ENCODE results near the gene FHIT.

FHIT gene

DNA sequence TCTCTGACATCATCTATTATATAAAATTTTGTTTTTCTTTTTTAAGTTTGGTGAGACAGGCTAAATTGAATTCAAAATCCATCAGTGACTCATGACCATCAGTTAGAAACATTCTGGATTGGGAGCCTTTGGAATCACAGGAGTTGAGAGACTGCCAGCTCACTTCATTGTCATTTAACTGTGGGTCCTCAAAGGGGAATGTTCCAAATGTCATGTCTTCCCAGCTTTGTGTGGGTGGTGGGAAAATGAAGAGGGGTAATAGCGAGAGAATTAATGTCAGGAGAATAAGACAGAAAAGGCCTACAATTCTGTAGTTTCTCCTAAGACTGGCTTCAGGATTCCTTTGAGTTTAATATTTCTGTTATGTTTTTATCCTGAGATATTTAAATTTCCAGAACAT lies 1051.9 kb downstream of the FHIT start:
- in situ Hi-C loops (cut with MboI; ENCODE audit: low sequenced_read_pairs), result no loop called here

DNA sequence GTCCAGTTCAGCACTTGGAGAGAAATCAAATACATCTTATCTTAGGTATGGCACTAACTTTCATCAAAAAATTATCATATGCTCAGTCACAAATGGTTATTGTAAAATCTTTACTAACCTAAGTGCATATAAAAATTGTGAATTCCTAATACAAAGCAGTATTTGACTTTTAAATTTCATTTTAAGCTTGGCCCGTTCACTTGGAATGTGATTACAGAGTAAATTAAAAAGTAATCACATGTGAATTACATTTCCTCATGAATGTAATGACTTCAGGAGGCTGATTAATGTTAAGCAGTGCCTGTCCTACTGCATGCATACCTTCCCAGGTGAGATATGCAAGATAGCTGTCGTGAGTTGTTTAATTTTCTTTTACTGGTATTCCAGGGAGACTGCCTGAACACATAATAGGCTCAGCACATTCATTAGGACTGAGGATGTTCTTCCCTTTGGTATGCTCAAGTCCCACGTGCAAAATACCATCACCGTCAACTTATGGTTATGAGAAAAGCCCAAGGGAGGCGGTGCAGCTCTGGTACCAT lies 1053.0 kb downstream of the FHIT start:
- in situ Hi-C loops (cut with MboI; ENCODE audit: low sequenced_read_pairs), result no loop called here

- in situ Hi-C loops (cut with MboI; ENCODE audit: low sequenced_read_pairs), result no loop called here
Observed at GRCh38 chr3:60192297-60193114, 1058.7 kb downstream of the FHIT start.

GRCh38 chr3:60190073-60190472 lies 1061.2 kb downstream of the FHIT start:
- in situ Hi-C loops (cut with MboI; ENCODE audit: low sequenced_read_pairs), result no loop called here

DNA sequence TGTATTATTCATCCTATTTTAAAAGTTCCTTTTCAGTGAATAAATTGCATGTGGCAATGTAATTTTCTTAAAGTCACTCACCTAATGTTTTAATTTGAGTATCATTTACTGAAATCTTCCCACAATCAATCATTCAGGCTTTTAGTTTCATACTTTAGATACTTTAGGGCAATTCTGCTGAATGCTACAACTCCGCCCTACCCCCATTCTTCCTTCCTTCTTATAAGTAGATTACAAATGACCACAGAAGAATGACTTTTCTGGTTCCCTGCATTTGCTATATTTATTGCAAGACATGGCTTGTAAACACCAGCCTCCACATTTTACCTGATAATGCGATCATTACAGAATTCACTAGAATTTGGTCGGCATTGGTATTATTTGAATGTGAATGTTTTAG lies 1061.9 kb downstream of the FHIT start:
- in situ Hi-C loops (cut with MboI; ENCODE audit: low sequenced_read_pairs), result no loop called here

- in situ Hi-C loops (cut with MboI; ENCODE audit: low sequenced_read_pairs), result no loop called here
Observed at GRCh38 chr3:60188803-60189202, 1062.4 kb downstream of the FHIT start.

- in situ Hi-C loops (cut with MboI; ENCODE audit: low sequenced_read_pairs), result no loop called here
Observed at GRCh38 chr3:60187343-60187742, 1063.9 kb downstream of the FHIT start.

DNA sequence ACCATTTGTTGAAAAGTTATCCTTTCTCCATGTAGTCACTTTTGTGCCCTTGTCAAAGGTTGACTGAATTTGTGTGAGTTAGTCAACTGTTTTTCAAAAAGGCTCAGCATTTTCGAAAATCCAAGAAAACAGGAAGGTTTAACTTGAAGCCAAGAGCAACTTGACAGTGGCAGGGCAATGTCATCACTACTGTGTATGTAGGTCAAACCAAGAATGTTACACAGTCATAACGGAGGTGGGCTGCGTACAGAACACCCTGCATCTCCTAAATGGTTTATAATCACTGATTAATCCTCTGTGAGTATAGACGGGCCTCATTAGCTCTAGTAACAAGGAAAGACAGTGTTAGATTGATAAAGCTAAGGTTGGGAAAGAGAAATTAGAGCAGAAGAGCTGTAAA lies 1064.9 kb downstream of the FHIT start:
- in situ Hi-C loops (cut with MboI; ENCODE audit: low sequenced_read_pairs), result no loop called here

GRCh38 chr3:60185161-60185560 lies 1066.1 kb downstream of the FHIT start:
- in situ Hi-C loops (cut with MboI; ENCODE audit: low sequenced_read_pairs), result no loop called here

GRCh38 chr3:60182697-60183096 lies 1068.6 kb downstream of the FHIT start:
- in situ Hi-C loops (cut with MboI; ENCODE audit: low sequenced_read_pairs), result no loop called here

GRCh38 chr3:60178931-60179653 lies 1072.2 kb downstream of the FHIT start:
- in situ Hi-C loops (cut with MboI; ENCODE audit: low sequenced_read_pairs), result no loop called here

- in situ Hi-C loops (cut with MboI; ENCODE audit: low sequenced_read_pairs), result no loop called here
Observed at GRCh38 chr3:60177726-60178125, 1073.5 kb downstream of the FHIT start.

- in situ Hi-C loops (cut with MboI; ENCODE audit: low sequenced_read_pairs), result no loop called here
Observed at GRCh38 chr3:60176614-60177013, 1074.6 kb downstream of the FHIT start.

DNA sequence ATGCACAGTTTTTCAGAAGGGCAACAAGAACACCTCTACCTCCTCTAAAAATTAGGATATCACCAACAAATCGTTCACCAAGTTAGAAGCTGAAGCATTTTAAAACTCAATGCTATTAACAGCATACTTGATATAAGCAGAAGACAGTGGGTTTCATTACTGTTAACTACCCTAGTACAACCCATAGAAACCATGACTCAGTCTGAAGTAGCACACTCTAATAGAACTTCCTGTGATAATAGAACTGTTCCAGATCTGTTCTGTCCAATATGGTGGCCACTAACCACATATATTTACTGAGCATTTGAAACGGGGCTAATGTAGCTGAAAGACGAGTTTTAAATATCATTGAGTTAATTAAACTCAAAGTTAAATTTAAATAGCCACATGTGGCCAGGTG lies 1075.6 kb downstream of the FHIT start:
- in situ Hi-C loops (cut with MboI; ENCODE audit: low sequenced_read_pairs), result no loop called here

- in situ Hi-C loops (cut with MboI; ENCODE audit: low sequenced_read_pairs), result no loop called here
Observed at GRCh38 chr3:60169755-60170154, 1081.5 kb downstream of the FHIT start.

GRCh38 chr3:60167186-60167585 lies 1084.1 kb downstream of the FHIT start:
- in situ Hi-C loops (cut with MboI; ENCODE audit: low sequenced_read_pairs), result no loop called here

GRCh38 chr3:60160822-60161748 lies 1090.2 kb downstream of the FHIT start:
- in situ Hi-C loops (cut with MboI; ENCODE audit: low sequenced_read_pairs), result no loop called here

DNA sequence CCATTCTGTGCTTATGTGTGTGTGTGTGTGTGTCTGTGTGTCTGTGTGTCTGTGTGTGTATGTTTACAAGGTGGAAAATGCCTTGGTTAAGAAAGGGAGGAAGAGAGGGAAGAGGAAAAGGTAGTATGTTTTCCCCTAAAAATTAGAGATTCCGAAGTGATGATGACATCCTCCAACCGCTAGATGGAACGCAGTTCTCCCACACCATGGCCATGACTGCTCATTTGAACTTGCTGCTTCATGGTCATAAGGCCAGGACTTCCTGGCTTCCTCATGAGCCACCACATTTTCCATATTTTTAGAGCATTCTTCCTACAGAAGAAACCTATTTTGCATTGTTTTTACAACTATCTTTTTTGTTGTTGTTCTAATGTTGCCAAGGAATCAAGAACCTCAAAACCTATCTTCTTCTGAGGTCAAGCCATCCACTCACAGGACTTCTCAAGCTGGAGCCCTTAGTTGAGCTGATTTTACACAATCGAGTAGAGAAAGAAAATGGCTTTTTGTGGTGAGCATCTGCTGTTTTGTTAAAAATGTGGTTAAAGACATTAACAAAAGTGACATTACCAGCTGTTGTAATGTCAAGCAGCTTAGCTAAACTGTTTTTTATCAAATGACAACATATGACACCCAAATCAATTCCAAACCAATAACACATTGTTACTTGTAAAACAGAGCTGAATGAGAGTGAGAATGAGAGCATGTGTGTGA lies 1091.0 kb downstream of the FHIT start:
- in situ Hi-C loops (cut with MboI; ENCODE audit: low sequenced_read_pairs), result no loop called here

DNA sequence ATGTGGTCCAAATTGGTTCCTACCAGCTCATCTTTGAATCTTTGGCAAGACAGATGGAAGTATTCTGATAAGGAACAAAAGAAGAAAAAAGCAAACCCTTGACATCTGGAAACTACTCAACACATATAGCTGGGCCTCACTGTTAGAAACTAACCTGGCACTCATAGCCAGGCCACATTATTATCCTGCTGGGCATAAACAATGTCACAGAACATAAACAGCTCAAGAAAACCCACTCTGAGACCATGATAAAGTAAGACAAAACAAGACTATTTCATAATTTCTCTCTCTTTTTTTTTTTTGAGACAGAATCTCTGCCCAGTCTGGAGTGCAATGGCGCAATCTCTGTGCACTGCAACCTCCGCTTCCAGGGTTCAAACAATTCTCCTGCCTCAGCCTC lies 1093.2 kb downstream of the FHIT start:
- in situ Hi-C loops (cut with MboI; ENCODE audit: low sequenced_read_pairs), result no loop called here

GRCh38 chr3:60154011-60154410 lies 1097.2 kb downstream of the FHIT start:
- in situ Hi-C loops (cut with MboI; ENCODE audit: low sequenced_read_pairs), result no loop called here

All from HL-60/S4 treated with retinoic acid at 250 ng/mL for 4 days and 3 days (cell line).